GM18502 (cell line): ENCODE data around the gene PALS1.

Experiments used
- ATAC-seq: cut with Tn5 transposase; IDR thresholded peaks from one replicate; pipeline ENCODE4 v1.9.1; 2021; ENCODE audit warnings: mild to moderate bottlenecking; ENCODE audit not compliant: unreplicated experiment, poor library complexity

PALS1 gene

DNA sequence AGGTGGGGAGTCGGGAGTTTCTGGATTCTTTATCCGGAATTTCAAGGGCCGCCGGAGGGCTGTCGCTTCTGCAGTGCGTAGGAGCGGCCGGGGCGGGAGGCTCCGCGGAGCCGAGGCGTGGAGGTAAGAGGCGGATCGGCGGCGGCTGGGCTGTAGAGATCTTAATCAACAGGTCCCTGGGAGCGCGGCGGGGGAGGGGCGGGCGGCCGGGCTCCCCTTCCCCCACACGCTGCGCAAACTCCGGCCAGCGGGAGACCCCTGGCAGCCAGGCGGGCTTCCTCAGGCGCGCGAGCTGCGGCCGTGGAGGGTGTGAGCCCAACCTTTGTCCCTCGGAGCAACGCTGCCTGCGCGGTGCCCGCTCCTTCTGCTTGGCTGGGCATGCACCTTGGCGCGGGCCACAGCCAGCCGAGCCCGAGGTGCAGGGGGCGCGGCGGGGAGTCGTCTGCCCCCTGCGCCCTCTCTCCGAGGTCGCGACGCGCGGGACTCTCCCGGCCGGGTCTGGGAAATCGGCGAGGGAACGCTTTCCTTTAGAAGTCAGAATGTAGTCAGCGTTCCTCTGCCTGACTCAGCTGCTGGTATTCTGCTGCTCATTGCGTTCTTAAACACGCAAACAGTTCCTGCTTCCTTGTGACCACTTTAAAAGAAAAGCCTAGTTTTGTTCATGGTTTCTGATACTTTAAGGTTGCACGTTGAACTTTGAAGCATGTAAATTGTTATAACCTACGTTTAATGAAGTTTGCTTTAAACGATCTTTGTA, at the start of gene PALS1:
Gene PALS1, plus strand, starts transcription at position 25 of the 757 bp plus-strand sequence. CDS start 37,736 bp downstream, outside the sequence.
- ATAC-seq = peak; percentile 45

GRCh38 chr14:67191768-67192290, 49.4 kb upstream of the PALS1 start:
- ATAC-seq = no peak

DNA sequence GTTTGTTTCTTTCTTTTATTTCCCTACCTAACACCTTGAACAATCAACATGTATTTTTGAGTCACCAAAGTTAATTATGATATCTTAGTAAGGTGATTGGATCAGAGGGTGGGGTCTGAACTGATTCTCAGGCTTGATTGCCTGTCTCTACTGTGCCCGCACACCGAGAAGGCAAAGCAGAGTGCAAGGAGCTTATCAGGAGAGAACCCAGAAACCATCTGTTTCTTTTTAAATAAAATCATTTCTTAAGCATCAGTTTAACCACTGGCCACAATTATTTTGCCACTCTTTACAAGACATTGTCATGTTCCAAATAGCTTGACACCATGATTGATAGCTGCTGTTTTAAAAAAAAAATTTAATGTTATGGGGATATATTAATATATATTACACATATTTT, 48.9 kb upstream of the PALS1 start:
- ATAC-seq = no peak

GRCh38 chr14:67195279-67195678, 46.0 kb upstream of the PALS1 start:
- no peak for ATAC-seq

DNA sequence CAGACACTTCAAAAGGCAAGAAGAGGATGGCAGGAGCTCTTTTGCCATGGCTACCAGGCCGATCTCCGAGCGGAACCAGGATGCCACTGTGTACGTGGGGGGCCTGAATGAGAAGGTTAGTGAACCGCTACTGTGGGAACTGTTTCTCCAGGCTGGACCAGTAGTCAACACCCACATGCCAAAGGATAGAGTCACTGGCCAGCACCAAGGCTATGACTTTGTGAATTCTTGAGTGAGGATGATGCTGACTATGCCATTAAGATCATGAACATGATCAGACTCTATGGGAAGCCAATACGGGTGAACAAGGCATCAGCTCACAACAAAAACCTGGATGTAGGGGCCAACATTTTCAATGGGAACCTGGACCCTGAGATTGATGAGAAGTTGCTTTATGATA, 42.2 kb upstream of the PALS1 start:
- ATAC-seq = no peak

- ATAC-seq = no peak
These were observed 33.4 kb upstream of the PALS1 start for GRCh38 chr14:67207810-67208209.

GRCh38 chr14:67218126-67218525, 23.1 kb upstream of the PALS1 start:
- ATAC-seq = no peak

GRCh38 chr14:67221248-67221981, 19.8 kb upstream of the PALS1 start:
- no peak for ATAC-seq

DNA sequence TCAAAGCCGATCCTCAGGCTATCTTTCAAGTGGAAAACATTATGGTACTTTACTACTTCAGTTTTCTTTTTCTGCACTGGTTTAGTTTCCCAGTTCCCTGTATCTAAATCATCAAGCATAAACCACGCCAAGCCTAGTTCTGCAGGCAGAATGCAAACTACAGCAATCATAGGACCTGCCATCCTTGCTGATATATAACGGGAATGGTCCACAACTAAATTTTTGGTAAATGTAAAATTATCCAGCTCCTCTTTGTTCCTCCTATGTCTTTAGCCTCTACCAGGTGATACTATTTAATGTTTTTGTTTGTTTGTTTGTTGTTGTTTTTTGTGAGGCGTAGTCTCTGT, 19.3 kb upstream of the PALS1 start:
- no peak for ATAC-seq

- no peak for ATAC-seq
These were observed 15.7 kb upstream of the PALS1 start for GRCh38 chr14:67225523-67225922.

DNA sequence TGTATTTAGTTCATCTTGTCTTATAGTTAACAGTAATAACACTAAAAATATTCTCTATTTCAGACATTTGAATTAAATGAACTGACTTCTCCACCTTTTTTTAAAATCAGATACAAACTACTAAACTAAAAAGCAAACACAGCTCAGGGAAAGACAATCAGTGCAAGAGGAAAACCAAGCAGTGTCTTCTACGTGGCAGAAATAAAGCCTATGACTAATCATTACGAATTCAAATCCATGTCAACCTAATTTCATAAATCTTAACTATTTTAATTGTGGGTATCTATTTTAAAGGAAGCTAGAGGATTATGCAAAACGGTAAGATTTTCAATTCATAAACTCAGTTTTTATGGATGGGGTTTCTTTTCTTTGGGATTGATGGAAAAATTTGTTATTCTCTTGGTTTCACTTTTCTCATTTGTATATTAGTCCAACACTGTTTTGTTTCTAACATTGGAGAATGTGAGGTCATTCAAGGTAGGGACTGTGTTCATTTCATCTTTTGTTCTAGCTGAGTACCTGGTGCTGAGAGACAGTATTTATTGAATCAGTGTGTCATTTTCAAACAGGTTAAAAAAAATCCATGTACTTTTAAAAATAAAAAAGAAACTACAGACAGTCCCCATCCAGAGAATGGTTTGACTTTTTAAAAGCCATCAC, 12.8 kb upstream of the PALS1 start:
- ATAC-seq = no peak

GRCh38 chr14:67232066-67232465, 9.2 kb upstream of the PALS1 start:
- ATAC-seq = no peak

DNA sequence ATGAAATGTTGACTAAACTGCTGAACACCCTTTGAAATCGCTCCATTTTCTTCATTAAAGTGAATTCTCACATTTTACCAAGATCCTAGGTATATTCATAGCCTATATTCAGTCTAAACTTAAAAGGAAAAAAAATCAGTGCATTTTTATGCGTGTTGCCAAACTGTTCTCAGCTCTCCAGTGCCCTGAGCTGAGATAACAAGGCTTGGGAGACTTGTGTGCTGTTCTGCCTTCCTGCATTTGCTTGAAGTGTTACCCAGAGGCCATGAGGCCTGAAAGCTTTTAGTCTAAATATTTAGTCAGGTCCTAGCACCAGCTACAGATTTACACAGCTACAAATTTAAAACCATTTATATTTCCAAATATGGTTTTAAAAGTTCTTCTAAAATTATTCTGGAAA, 8.6 kb upstream of the PALS1 start:
- ATAC-seq = no peak

DNA sequence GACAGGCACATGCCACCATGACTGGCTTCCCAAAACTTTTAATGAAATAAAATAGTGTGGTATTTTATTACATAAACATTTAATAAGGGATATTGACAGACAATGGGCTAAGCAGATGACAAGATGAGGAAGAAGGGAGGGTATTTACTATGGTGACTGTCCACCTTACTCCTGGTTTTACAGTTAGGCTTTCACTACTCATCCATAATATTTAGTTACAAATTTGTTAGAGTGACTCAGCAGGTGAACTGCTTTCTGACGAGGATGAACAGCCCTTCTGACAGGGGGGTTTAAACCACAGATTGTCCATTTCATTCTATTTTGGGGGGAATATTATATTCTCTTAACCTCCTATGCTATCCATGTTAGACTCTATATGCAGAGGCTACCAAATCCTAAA, 3.6 kb upstream of the PALS1 start:
- no peak for ATAC-seq

GRCh38 chr14:67239582-67239981, 1.7 kb upstream of the PALS1 start:
- ATAC-seq = no peak

DNA sequence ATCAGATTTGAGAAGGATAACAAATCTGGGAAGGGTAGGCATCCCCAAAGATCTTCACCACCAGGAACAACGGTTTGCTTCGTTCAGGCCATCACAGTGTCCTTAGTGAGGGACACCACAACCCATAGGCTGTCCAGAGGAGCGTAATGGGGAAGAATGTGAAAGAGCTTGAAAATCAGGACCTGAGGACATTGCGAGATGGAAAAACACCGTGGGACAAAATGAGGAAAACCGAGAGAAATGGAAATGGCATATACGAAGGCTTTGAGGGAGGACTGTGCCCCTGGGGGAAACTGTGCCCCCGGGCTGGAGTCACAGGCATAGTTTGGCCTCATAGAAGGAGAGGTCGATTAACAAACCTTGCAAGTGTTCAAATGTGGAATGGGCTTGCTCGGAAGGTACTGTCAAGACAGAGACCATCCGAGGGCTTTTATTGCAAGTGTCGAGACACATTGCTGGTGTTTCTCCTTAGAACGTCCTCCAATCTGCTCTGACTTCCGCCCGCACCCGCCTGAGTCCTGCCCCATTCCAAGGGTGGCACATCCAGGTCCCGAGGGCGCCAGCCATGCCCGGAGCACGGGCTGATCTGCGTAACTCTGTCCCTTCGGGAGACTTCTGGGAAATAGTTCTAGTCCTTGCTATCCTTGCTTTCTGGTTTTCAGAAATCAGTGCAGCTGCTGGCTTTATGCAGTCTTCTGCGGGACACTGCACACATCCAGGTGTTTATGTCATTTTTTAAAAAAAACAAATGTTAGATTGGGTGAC, 885 bp upstream of the PALS1 start:
- ATAC-seq = peak; percentile 27

DNA sequence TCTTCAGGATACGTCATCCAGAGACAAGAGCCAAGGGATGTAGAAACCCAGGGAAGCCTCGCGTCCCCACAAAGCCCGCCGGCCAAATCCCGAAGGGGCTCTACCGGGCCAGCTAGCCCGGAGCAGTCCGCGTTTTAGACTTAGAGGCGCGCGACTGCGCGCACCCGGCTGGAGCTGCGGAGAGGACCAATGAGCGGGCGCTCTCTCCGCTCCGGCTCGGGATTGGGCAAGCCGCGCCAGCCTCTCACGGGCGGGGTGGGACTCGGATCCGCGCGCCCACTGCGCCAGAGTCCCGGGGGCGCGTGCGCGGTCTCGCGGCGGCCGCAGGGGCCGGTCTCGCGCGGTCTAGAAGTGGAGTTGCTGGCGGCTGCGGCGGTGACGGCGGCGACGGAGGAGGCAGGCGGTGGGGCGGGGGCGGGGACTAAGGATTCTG, 241 bp upstream of the PALS1 start:
- peak; percentile 91 for ATAC-seq

GRCh38 chr14:67242168-67242420, 859 bp downstream of the PALS1 start:
- ATAC-seq = no peak

- ATAC-seq = no peak
These were observed 3.9 kb downstream of the PALS1 start for GRCh38 chr14:67245104-67245503.

- no peak for ATAC-seq
These were observed 10.5 kb downstream of the PALS1 start for GRCh38 chr14:67251573-67252226.
